Inflammatory macrophage treated with lipopolysaccharide for 4 hours (primary cell): ENCODE data around the gene ARFGAP3.

Source experiments
- DNase-seq: peaks from one replicate; pipeline ENCODE4 v3.0.0-alpha.2; 2020

ARFGAP3 gene

GRCh38 chr22:42883121-42883520 is 26.0 kb upstream of the ARFGAP3 start:
- no peak for DNase-seq

- no peak for DNase-seq
Measured at GRCh38 chr22:42881982-42882656, 25.0 kb upstream of the ARFGAP3 start.

GRCh38 chr22:42881298-42881697 is 24.2 kb upstream of the ARFGAP3 start:
- no peak for DNase-seq

GRCh38 chr22:42880815-42881214 is 23.7 kb upstream of the ARFGAP3 start:
- no peak for DNase-seq

- DNase-seq = no peak
Measured at GRCh38 chr22:42879371-42880021, 22.4 kb upstream of the ARFGAP3 start.

GRCh38 chr22:42878561-42879305 is 21.7 kb upstream of the ARFGAP3 start:
- no peak for DNase-seq

GRCh38 chr22:42877597-42878340 is 20.7 kb upstream of the ARFGAP3 start:
- no peak for DNase-seq

GRCh38 chr22:42877158-42877557 is 20.1 kb upstream of the ARFGAP3 start:
- DNase-seq = no peak

- no peak for DNase-seq
Measured at GRCh38 chr22:42876041-42876440, 19.0 kb upstream of the ARFGAP3 start.

GRCh38 chr22:42874010-42874409 is 16.9 kb upstream of the ARFGAP3 start:
- no peak for DNase-seq

GRCh38 chr22:42873356-42873755 is 16.3 kb upstream of the ARFGAP3 start:
- no peak for DNase-seq

GRCh38 chr22:42872821-42873220 is 15.7 kb upstream of the ARFGAP3 start:
- DNase-seq = no peak

GRCh38 chr22:42871146-42872050 is 14.3 kb upstream of the ARFGAP3 start:
- DNase-seq = no peak

GRCh38 chr22:42869888-42870480 is 12.9 kb upstream of the ARFGAP3 start:
- no peak for DNase-seq

- DNase-seq = no peak
Measured at GRCh38 chr22:42869463-42869862, 12.4 kb upstream of the ARFGAP3 start.

GRCh38 chr22:42868751-42869251 is 11.7 kb upstream of the ARFGAP3 start:
- no peak for DNase-seq

GRCh38 chr22:42866100-42866499 is 9.0 kb upstream of the ARFGAP3 start:
- no peak for DNase-seq

- DNase-seq = no peak
Measured at GRCh38 chr22:42865536-42865935, 8.5 kb upstream of the ARFGAP3 start.

- peak; percentile 91 for DNase-seq
Measured at GRCh38 chr22:42863349-42863961, 6.4 kb upstream of the ARFGAP3 start.

- no peak for DNase-seq
Measured at GRCh38 chr22:42862045-42862734, 5.1 kb upstream of the ARFGAP3 start.
